K562 (cell line): Measurements from ENCODE around the gene CCR7. TPM values are rescaled to one million over a fixed set of nuclear protein-coding genes. Genes with fewer than 3 reads are reported as not detected.
A peak's percentile ranks its signal among the peaks of the same experiment; 100 is the strongest.

Experiments
- CAMTA2 ChIP-seq: fragments of 250-450 bp; sonication (Bioruptor Pico); conservative IDR thresholded peaks from 2 replicates; pipeline ENCODE4 v1.5.1; 2022
- CBX8 ChIP-seq: fragments of 200-600 bp; sonication (generic); IDR thresholded peaks from 2 replicates; pipeline ENCODE4 v1.6.1; 2012; ENCODE audit warnings: borderline replicate concordance, mixed run types, low read depth, mild to moderate bottlenecking, moderate library complexity, mixed read lengths, low read length, control low read depth, inconsistent platforms; ENCODE audit not compliant: poor library complexity, severe bottlenecking; ENCODE audit errors: extremely low read depth
- ELF1 ChIP-seq: fragments of 200-800 bp; sonication (Bioruptor generic); IDR thresholded peaks from 2 replicates; pipeline ENCODE4 v1.6.1; 2016; ENCODE audit warnings: missing genetic modification characterization, missing compliant biosample characterization
- EP400 ChIP-seq: fragments of 450-650 bp; IDR thresholded peaks from 2 replicates; pipeline ENCODE4 v1.6.1; 2017; ENCODE audit warnings: antibody characterized with exemption, mild to moderate bottlenecking, moderate library complexity
- ETV5 ChIP-seq: sonication (generic); formaldehyde crosslinking; IDR thresholded peaks from 2 replicates; pipeline ENCODE4 v1.4.0; 2020; ENCODE audit warnings: low read depth, mild to moderate bottlenecking, missing genetic modification reagents
- FOXM1 ChIP-seq, 2 experiments: fragments of 450-650 bp in 1 of 2; sonication (generic) in 1 of 2; formaldehyde crosslinking in 1 of 2; IDR thresholded peaks; 2 replicates each; pipeline versions ENCODE4 v1.6.1 to v1.9.0; 2017 to 2022; ENCODE audit warnings: low read depth in 2 of 2, mild to moderate bottlenecking in 2 of 2, missing genetic modification reagents in 1 of 2, moderate library complexity in 1 of 2
- HMG20A ChIP-seq: fragments of 450-650 bp; formaldehyde crosslinking; conservative IDR thresholded peaks from 2 replicates; pipeline ENCODE4 v1.4.0; 2020; ENCODE audit warnings: mild to moderate bottlenecking, mixed read lengths
- IFI16 ChIP-seq: fragments of 250-450 bp; sonication (Bioruptor Pico); IDR thresholded peaks from 2 replicates; pipeline ENCODE4 v2.1.2; 2022; ENCODE audit warnings: mild to moderate bottlenecking, inconsistent platforms
- KLF1 ChIP-seq: fragments of 450-650 bp; IDR thresholded peaks from 2 replicates; pipeline ENCODE4 v1.6.1; 2016; ENCODE audit warnings: missing genetic modification characterization, missing compliant biosample characterization
- MCM3 ChIP-seq: fragments of 450-650 bp; IDR thresholded peaks from 2 replicates; pipeline ENCODE4 v1.6.1; 2016
- MTF1 ChIP-seq: fragments of 250-450 bp; sonication (Bioruptor Pico); IDR thresholded peaks from 2 replicates; pipeline ENCODE4 v1.9.0; 2021; ENCODE audit warnings: moderate library complexity, mild to moderate bottlenecking, inconsistent platforms, borderline replicate concordance
- SMARCE1 ChIP-seq: fragments of 450-650 bp; IDR thresholded peaks from 2 replicates; pipeline ENCODE4 v1.7.1; 2016; ENCODE audit warnings: mild to moderate bottlenecking
- SREBF1 ChIP-seq: fragments of 150-350 bp; IDR thresholded peaks from 2 replicates; pipeline ENCODE4 v1.6.1; 2014; ENCODE audit warnings: antibody characterized with exemption, low read depth, low read length, borderline replicate concordance
- STAT5B ChIP-seq: fragments of 250-450 bp; sonication (Bioruptor Pico); IDR thresholded peaks from 2 replicates; pipeline ENCODE4 v1.8.0; 2021; ENCODE audit warnings: mild to moderate bottlenecking, inconsistent platforms
- TEAD4 ChIP-seq, 2 experiments: sonication (generic) in 1 of 2; formaldehyde crosslinking in 1 of 2; IDR thresholded peaks; 2 replicates each; pipeline versions ENCODE4 v1.6.1 to v1.8.0; 2012 to 2022; ENCODE audit warnings: borderline replicate concordance in 1 of 2, inconsistent platforms in 1 of 2, low read length in 1 of 2, mild to moderate bottlenecking in 1 of 2, missing genetic modification reagents in 1 of 2
- ZBTB8A ChIP-seq: fragments of 450-650 bp; IDR thresholded peaks from 2 replicates; pipeline ENCODE4 v1.6.1; 2018; ENCODE audit warnings: mild to moderate bottlenecking, moderate library complexity; ENCODE audit not compliant: partially characterized antibody
- ZKSCAN3 ChIP-seq: fragments of 250-450 bp; sonication (Bioruptor Pico); IDR thresholded peaks from 2 replicates; pipeline ENCODE4 v1.4.0; 2020
- ZNF253 ChIP-seq: fragments of 250-450 bp; sonication (Bioruptor Pico); conservative IDR thresholded peaks from 2 replicates; pipeline ENCODE4 v1.6.1; 2021; ENCODE audit warnings: mild to moderate bottlenecking
- polyA plus RNA-seq, 8 experiments: library from polyadenylated mRNA; depleted of rRNA in 4 of 8; stranded (reverse) in 5 of 8; unstranded in 3 of 8; fragments of >200 nt; fragmentation: Nextera tagmentation in 2 of 8; fragmentation: Illumina TruSeq in 1 of 8; extraction: Ambion mirVana in 2 of 8; extraction: Trizol in 1 of 8; gene quantifications; 2 replicates each; pipeline versions ENCODE4 v1.2.1 to v1.2.3, GENCODE V29; 2011 to 2014; ENCODE audit warnings: inconsistent platforms in 1 of 8, missing spikeins in 1 of 8
- total RNA-seq, 7 experiments: library from RNA; depleted of rRNA in 6 of 7; stranded (reverse); fragments of >200 nt in 6 of 7; fragmentation: Illumina TruSeq in 2 of 7; extraction: Trizol in 2 of 7; gene quantifications; 2 replicates each; pipeline versions ENCODE4 v1.2.1 to v1.2.3, GENCODE V29; 2011 to 2021; ENCODE audit warnings: low replicate concordance in 1 of 7
- TF ChIP-seq, protein P1 (sequence below): sonication (generic); formaldehyde crosslinking; IDR thresholded peaks from 2 replicates; pipeline ENCODE4 v1.8.0; 2022; ENCODE audit warnings: mild to moderate bottlenecking, missing genetic modification reagents
- TF ChIP-seq, protein P2 (sequence below), 3 experiments: fragments of 200-800 bp in 1 of 3; fragments of 250-450 bp in 1 of 3; fragments of 450-650 bp in 1 of 3; sonication (Bioruptor Pico) in 1 of 3; sonication (Bioruptor generic) in 1 of 3; formaldehyde crosslinking in 1 of 3; IDR thresholded peaks; 2 replicates each; pipeline versions ENCODE4 v1.6.1 to v1.8.0; 2016 to 2022; ENCODE audit warnings: mild to moderate bottlenecking in 2 of 3, missing genetic modification characterization in 2 of 3, missing compliant biosample characterization in 1 of 3, moderate library complexity in 1 of 3
- TF ChIP-seq, protein P3 (sequence below): sonication (generic); formaldehyde crosslinking; IDR thresholded peaks from 2 replicates; pipeline ENCODE4 v1.8.1; 2023; ENCODE audit warnings: mild to moderate bottlenecking, missing genetic modification reagents

The CCR7 gene
- total and polyA plus RNA-seq, 9 of the 15 experiments (the other 6 are each of a cell fraction or from before 2014, with no cell fraction given): 0.14 to 1.4 (median 0.56) TPM

DNA sequence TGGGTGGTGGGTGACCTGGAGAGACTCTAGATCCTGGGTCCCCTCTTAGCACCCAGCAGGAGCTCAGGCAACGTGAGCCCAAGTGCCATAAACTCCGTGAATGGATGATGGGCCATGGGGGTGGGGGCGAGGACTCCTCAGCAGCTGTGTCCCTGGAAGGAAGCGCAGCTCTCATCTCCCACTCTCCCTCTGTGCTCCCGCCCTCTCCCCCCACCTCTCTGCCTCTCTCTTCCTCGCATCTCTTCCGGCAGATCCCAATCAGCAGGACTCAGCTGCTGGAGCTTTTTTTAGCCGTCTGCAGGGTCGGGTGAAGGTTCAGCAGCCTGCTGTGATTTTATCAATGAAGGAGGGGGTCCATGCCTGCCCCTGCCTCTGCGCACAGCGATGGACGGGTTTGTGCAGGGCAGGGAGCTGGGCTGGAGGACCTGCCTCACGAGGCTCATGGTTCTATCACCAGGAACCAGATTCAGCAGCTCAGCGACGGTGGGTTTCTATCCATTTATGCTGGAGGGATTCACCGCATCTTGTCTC is 8.3 kb downstream of the CCR7 start (continued):
- TF ChIP-seq SREBF1 (no peak), STAT5B (CRISPR knock-in tag) (no peak), ETV5 (CRISPR knock-in tag) (peak; percentile 69), FOXM1 (IDR thresholded peaks at IDR 0.05; ENCODE audit: low read depth) (peak; percentile 49; the same call in 1 of the 2 replicates), FOXM1 (CRISPR knock-in tag; IDR thresholded peaks at IDR 0.05; ENCODE audit: low read depth) (no peak), MCM3 (no peak), MTF1 (no peak), KLF1 (no peak), CBX8 (no peak), TEAD4 (IDR thresholded peaks at IDR 0.05; ENCODE audit: low read length) (peak; percentile 84), TEAD4 (CRISPR knock-in tag; IDR thresholded peaks at IDR 0.05; ENCODE audit: borderline replicate concordance) (no peak), SMARCE1 (peak; percentile 37; the same call in 1 of the 2 replicates), CAMTA2 (CRISPR knock-in tag) (no peak), ELF1 (no peak), ZNF253 (no peak), EP400 (no peak), HMG20A (no peak), IFI16 (no peak), ZKSCAN3 (CRISPR knock-in tag) (no peak), ZBTB8A (no peak)
- TF ChIP-seq, protein P1, sequence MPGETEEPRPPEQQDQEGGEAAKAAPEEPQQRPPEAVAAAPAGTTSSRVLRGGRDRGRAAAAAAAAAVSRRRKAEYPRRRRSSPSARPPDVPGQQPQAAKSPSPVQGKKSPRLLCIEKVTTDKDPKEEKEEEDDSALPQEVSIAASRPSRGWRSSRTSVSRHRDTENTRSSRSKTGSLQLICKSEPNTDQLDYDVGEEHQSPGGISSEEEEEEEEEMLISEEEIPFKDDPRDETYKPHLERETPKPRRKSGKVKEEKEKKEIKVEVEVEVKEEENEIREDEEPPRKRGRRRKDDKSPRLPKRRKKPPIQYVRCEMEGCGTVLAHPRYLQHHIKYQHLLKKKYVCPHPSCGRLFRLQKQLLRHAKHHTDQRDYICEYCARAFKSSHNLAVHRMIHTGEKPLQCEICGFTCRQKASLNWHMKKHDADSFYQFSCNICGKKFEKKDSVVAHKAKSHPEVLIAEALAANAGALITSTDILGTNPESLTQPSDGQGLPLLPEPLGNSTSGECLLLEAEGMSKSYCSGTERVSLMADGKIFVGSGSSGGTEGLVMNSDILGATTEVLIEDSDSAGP (CRISPR knock-in tag): no peak
- TF ChIP-seq, protein P2, sequence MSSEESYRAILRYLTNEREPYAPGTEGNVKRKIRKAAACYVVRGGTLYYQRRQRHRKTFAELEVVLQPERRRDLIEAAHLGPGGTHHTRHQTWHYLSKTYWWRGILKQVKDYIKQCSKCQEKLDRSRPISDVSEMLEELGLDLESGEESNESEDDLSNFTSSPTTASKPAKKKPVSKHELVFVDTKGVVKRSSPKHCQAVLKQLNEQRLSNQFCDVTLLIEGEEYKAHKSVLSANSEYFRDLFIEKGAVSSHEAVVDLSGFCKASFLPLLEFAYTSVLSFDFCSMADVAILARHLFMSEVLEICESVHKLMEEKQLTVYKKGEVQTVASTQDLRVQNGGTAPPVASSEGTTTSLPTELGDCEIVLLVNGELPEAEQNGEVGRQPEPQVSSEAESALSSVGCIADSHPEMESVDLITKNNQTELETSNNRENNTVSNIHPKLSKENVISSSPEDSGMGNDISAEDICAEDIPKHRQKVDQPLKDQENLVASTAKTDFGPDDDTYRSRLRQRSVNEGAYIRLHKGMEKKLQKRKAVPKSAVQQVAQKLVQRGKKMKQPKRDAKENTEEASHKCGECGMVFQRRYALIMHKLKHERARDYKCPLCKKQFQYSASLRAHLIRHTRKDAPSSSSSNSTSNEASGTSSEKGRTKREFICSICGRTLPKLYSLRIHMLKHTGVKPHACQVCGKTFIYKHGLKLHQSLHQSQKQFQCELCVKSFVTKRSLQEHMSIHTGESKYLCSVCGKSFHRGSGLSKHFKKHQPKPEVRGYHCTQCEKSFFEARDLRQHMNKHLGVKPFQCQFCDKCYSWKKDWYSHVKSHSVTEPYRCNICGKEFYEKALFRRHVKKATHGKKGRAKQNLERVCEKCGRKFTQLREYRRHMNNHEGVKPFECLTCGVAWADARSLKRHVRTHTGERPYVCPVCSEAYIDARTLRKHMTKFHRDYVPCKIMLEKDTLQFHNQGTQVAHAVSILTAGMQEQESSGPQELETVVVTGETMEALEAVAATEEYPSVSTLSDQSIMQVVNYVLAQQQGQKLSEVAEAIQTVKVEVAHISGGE (CRISPR knock-in tag; IDR thresholded peaks at IDR 0.05): no peak
- TF ChIP-seq, protein P3, sequence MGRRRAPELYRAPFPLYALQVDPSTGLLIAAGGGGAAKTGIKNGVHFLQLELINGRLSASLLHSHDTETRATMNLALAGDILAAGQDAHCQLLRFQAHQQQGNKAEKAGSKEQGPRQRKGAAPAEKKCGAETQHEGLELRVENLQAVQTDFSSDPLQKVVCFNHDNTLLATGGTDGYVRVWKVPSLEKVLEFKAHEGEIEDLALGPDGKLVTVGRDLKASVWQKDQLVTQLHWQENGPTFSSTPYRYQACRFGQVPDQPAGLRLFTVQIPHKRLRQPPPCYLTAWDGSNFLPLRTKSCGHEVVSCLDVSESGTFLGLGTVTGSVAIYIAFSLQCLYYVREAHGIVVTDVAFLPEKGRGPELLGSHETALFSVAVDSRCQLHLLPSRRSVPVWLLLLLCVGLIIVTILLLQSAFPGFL (CRISPR knock-in tag): no peak
